Neural progenitor cell (in vitro differentiated cells): ENCODE measurements around the gene RCAN3.

Source experiments
- EZH2 ChIP-seq: fragments of 200-600 bp; sonication (generic); IDR thresholded peaks from 2 replicates; pipeline ENCODE4 v1.6.1; 2017; ENCODE audit warnings: antibody characterized with exemption, mild to moderate bottlenecking, moderate library complexity
- TF ChIP-seq, protein P1 (sequence below): fragments of 200-600 bp; sonication (generic); IDR thresholded peaks from 2 replicates; pipeline ENCODE4 v1.5.1; 2017; ENCODE audit warnings: antibody characterized with exemption, mild to moderate bottlenecking

DNA sequence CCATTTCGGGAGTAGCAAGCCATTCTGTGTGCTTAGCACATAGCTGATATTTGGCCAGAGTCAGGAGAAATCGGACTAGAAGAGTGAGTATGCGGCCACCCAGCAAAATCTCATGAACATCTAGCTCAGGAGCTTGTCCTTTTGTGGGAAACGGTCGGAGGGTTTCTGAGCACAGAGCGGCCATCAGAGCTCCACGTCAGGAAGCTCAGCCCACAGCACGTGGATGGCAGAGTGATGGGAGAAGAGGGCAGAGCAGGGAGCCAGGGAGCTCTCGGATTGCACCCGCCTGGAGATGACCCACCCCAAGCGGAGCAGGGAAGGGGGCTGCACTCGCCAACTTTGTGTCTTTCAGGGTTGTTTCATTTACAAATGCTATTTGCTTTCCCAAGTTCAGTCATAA lies 13.9 kb downstream of the RCAN3 start:
- TF ChIP-seq, protein P1, sequence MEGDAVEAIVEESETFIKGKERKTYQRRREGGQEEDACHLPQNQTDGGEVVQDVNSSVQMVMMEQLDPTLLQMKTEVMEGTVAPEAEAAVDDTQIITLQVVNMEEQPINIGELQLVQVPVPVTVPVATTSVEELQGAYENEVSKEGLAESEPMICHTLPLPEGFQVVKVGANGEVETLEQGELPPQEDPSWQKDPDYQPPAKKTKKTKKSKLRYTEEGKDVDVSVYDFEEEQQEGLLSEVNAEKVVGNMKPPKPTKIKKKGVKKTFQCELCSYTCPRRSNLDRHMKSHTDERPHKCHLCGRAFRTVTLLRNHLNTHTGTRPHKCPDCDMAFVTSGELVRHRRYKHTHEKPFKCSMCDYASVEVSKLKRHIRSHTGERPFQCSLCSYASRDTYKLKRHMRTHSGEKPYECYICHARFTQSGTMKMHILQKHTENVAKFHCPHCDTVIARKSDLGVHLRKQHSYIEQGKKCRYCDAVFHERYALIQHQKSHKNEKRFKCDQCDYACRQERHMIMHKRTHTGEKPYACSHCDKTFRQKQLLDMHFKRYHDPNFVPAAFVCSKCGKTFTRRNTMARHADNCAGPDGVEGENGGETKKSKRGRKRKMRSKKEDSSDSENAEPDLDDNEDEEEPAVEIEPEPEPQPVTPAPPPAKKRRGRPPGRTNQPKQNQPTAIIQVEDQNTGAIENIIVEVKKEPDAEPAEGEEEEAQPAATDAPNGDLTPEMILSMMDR: no peak
- TF ChIP-seq EZH2: no peak
